OCI-LY7 (cell line): Measurements from ENCODE around the gene TEDC1. TPM values are rescaled to one million over a fixed set of nuclear protein-coding genes. Genes with fewer than 3 reads are reported as not detected.

ENCODE experiments used
- Bru-seq: library from RNA; stranded (reverse); fragments of 400-500 nt; gene quantifications from one replicate; lab custom pipeline; 2021; lab: Mats Ljungman, UMichigan
- BruChase-seq, 2 experiments: library from RNA; stranded (reverse); fragments of 400-500 nt; gene quantifications; one replicate each; lab custom pipeline; 2021; lab: Mats Ljungman, UMichigan
- BruUV-seq: library from RNA; stranded (reverse); fragments of 400-500 nt; replicated peaks from 2 replicates; lab custom pipeline; 2021; lab: Mats Ljungman, UMichigan
- CTCF ChIA-PET: fragments of 300-600 bp; sonication (Branson Sonifier 250); formaldehyde crosslinking; loops from one replicate; lab custom pipeline; 2022; ENCODE audit warnings: antibody characterized with exemption; ENCODE audit not compliant: unreplicated experiment; lab: Charles Lee
- POLR2A ChIA-PET: fragments of 300-600 bp; sonication (Branson Sonifier 250); formaldehyde crosslinking; loops from one replicate; lab custom pipeline; 2022; ENCODE audit warnings: antibody characterized with exemption; lab: Charles Lee
- DNase-seq: peaks from one replicate; pipeline ENCODE4 v3.0.0-alpha.2; 2015; ENCODE audit warnings: low spot score
- H2AFZ ChIP-seq: fragments of 200-600 bp; sonication (generic), shearing (Covaris generic); 2 replicates; pipeline ENCODE4 v1.6.1; 2014; ENCODE audit warnings: mild to moderate bottlenecking, antibody characterized with exemption, low read length, moderate library complexity
- H3K27ac ChIP-seq: fragments of 200-600 bp; sonication (generic); 2 replicates; pipeline ENCODE4 v1.5.1; 2014; ENCODE audit warnings: mixed run types, low read depth, mild to moderate bottlenecking, moderate library complexity, low read length, inconsistent platforms; ENCODE audit not compliant: poor library complexity, severe bottlenecking
- H3K36me3 ChIP-seq: fragments of 200-600 bp; sonication (generic); 2 replicates; pipeline ENCODE4 v1.6.1; 2014; ENCODE audit warnings: mild to moderate bottlenecking, antibody characterized with exemption, low read length, moderate library complexity, mixed read lengths; ENCODE audit not compliant: insufficient read depth
- H3K4me1 ChIP-seq: fragments of 200-600 bp; sonication (generic); 2 replicates; pipeline ENCODE4 v1.5.1; 2014; ENCODE audit warnings: mild to moderate bottlenecking, low read length; ENCODE audit not compliant: insufficient read depth, poor library complexity, severe bottlenecking
- H3K4me2 ChIP-seq: fragments of 200-600 bp; sonication (generic); 2 replicates; pipeline ENCODE4 v1.6.1; 2014; ENCODE audit warnings: mild to moderate bottlenecking, low read length
- H3K4me3 ChIP-seq: fragments of 200-600 bp; sonication (generic); 2 replicates; pipeline ENCODE4 v1.5.1; 2014; ENCODE audit warnings: mild to moderate bottlenecking, low read depth, low read length; ENCODE audit not compliant: poor library complexity, severe bottlenecking
- H3K79me2 ChIP-seq: fragments of 200-600 bp; sonication (generic); 2 replicates; pipeline ENCODE4 v1.6.1; 2016; ENCODE audit warnings: low read depth, mild to moderate bottlenecking, low read length, moderate library complexity, mixed read lengths; ENCODE audit not compliant: insufficient read depth
- H3K9me2 ChIP-seq: fragments of 200-600 bp; sonication (generic); 2 replicates; pipeline ENCODE4 v1.6.1; 2016; ENCODE audit warnings: mild to moderate bottlenecking, low read length, mixed read lengths; ENCODE audit not compliant: insufficient read depth
- H3K9me3 ChIP-seq: fragments of 200-600 bp; sonication (generic); 2 replicates; pipeline ENCODE4 v1.6.1; 2014; ENCODE audit warnings: mild to moderate bottlenecking, mixed run types, low read length, mixed read lengths
- H4K20me1 ChIP-seq: fragments of 200-600 bp; sonication (generic); 2 replicates; pipeline ENCODE4 v1.6.1; 2014; ENCODE audit warnings: mild to moderate bottlenecking, antibody characterized with exemption, low read length, moderate library complexity, mixed read lengths; ENCODE audit not compliant: insufficient read depth
- EZH2phosphoT487 ChIP-seq: fragments of 200-600 bp; sonication (generic); IDR thresholded peaks from 2 replicates; pipeline ENCODE4 v1.6.1; 2018; ENCODE audit warnings: low read depth, borderline replicate concordance, mild to moderate bottlenecking, mixed run types, antibody characterized with exemption, low read length, moderate library complexity, mixed read lengths
- intact Hi-C: fragments of 100-400 bp; cut with micrococcal nuclease; formaldehyde crosslinking; loops from one replicate; pipeline ENCODE4 v1.10.0; 2022; ENCODE audit not compliant: unreplicated experiment
- long read RNA-seq: library from polyadenylated mRNA; stranded (forward); transcript quantifications from one replicate; pipeline ENCODE4 v2.0.0, GENCODE V29; 2022
- total RNA-seq, 2 experiments: library from RNA; depleted of rRNA in 1 of 2; stranded (reverse); fragments of >200 nt in 1 of 2; shearing (Covaris generic) in 1 of 2; gene quantifications; 2 replicates each; pipeline ENCODE4 v1.2.3, GENCODE V29; 2014 to 2022
- TF ChIP-seq, protein P1 (sequence below): fragments of 200-600 bp; sonication (generic); conservative IDR thresholded peaks from 2 replicates; pipeline ENCODE4 v1.5.1; 2014; ENCODE audit warnings: mild to moderate bottlenecking, antibody characterized with exemption, low read length, moderate library complexity, mixed read lengths

Gene TEDC1, protein sequence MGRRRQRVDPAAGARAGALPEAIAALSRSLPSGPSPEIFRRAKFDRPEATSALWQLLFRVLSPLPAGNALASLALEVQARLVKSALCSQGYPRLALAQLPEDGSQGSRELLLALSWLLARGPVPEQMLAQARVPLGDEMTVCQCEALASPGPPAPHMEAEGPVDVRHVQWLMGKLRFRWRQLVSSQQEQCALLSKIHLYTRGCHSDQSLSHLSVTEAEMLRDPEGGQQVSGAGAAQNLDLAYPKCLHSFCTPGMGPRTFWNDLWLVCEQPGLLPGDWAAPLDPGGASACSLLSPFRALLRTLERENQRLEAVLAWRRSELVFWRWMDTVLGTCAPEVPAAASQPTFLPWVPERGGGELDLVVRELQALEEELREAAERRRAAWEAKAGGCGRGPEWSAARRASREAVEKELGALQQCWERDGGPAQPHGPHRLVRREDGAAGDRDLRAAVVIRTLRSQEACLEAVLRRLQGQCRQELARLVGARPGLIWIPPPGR
- total RNA-seq (2014; rRNA removed; shearing (Covaris generic)) (53.2 and 57.4 TPM in 2 replicates), total RNA-seq (2022) (55.8 and 58.0 TPM in 2 replicates), Bru-seq, nascent RNA (percentile 57 among the genes with signal in this experiment), BruChase-seq, experiment 1, labeled RNA remaining after a 6-hour chase (percentile 58 among the genes with signal in this experiment), BruChase-seq, experiment 2, labeled RNA remaining after a 2-hour chase (percentile 61 among the genes with signal in this experiment)
- long read RNA-seq, full-length matches to known transcripts, result 52 of 86 reads
- long read RNA-seq, partial matches to known transcripts, result 15 of 86 reads
- long read RNA-seq, other reads (novel, unspliced or antisense), result 19 of 86 reads

DNA sequence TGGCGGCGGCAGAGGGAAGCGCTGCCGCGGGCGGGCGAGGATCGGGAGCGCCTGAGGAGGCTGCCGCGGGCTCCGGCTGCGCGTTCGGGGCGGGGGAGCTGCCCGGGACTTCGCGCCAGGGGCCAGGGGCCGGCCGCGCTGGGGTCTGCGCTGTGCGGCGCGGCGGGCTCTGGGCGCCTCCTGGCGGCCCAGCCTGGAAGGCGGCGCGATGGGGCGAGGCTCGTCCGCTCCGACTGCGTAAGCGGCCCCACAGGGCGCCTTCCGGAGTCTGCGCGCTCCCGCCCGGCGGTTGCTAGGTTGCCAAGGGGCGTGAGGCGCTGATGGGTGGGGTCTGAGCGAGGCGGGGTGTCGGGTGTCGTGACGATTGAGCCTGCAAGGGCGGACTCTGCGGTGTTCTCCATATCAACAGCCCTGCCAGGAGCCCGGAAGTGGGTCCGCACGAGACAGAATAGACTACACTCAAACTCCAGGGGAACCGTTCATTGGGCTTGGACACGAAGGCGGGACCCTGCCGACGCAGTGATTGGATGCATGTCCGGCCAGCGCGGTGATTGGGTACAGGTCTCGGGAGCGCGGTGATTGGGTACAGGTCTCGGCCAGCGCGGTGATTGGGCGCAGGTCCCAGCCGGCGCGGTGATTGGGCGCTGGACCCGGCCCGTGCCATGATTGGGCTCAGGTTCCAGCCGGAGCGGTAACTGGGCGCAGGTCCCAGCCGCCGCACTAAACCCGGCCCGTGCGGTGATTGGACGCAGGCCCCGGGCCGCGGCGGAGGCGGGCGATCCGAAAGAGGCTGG lies at the start of gene TEDC1:
TEDC1 (plus strand) TSS at position 675 of the 794 bp plus-strand sequence. CDS start 130 bp downstream, outside the sequence.
- Histone ChIP-seq H2AFZ (peak within 1 kb of the TSS; percentile 68), H3K27ac (peak within 1 kb of the TSS; percentile 80), H3K4me1 (peaks cover 37% of the 10 kb centered on the region), H3K79me2 (0 out of 2 replicates have a peak, but pooled peaks cover 6% of the 10 kb centered on the region), H3K9me3 (no peaks in the 10 kb centered on the region), H3K36me3 (peaks cover 11% of the 10 kb centered on the region; the same call in 1 of the 2 replicates), H3K9me2 (no peaks in the 10 kb centered on the region), H3K4me2 (peak within 1 kb of the TSS; percentile 87), H3K4me3 (peak within 1 kb of the TSS; percentile 96), H4K20me1 (peaks cover 4% of the 10 kb centered on the region; the same call in 1 of the 2 replicates)
- CTCF ChIA-PET, result interaction anchor here (0.9 to 1.0 kb wide), 2 partner anchors 10 kb away, joined by 5 to 6 read pairs; no protein-coding TSS in a partner anchor
- intact Hi-C loops, result loop anchor here (1.0 to 2.0 kb wide), 3 partner anchors 42 to 119 kb away; partner anchors contain the start of gene TEX22
- DNase-seq, result peak; percentile 100
- no peak for TF ChIP-seq EZH2phosphoT487
- TF ChIP-seq, protein P1, sequence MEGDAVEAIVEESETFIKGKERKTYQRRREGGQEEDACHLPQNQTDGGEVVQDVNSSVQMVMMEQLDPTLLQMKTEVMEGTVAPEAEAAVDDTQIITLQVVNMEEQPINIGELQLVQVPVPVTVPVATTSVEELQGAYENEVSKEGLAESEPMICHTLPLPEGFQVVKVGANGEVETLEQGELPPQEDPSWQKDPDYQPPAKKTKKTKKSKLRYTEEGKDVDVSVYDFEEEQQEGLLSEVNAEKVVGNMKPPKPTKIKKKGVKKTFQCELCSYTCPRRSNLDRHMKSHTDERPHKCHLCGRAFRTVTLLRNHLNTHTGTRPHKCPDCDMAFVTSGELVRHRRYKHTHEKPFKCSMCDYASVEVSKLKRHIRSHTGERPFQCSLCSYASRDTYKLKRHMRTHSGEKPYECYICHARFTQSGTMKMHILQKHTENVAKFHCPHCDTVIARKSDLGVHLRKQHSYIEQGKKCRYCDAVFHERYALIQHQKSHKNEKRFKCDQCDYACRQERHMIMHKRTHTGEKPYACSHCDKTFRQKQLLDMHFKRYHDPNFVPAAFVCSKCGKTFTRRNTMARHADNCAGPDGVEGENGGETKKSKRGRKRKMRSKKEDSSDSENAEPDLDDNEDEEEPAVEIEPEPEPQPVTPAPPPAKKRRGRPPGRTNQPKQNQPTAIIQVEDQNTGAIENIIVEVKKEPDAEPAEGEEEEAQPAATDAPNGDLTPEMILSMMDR, result peak; percentile 68
- POLR2A ChIA-PET, result no interaction called here
- no TSS peak for BruUV-seq

DNA sequence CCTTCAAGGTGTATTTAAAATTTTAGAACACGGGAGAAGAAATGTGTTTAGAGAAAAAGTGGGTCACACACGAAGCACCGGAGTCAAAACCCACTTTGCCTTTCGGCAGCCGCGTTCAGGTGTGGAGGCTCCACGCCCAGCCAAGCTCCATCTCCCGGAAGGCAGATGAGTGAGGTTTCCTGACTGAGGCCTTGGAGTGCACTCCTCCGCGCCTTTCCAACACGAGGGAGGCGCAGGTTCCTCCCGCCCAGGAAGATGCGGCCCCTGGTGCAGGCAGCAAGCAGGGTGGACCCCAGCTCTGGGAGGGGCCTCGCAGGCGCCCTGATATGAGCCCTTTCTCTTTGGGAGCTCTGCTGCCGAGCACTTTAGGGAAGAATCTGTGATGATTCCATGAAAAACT lies 48.9 kb upstream of the TEDC1 start:
- no peak overlapping the region for H3K4me3 ChIP-seq
- ChIA-PET POLR2A (no interaction called here), CTCF (no interaction called here)
- TF ChIP-seq, protein P1, result no peak
- TF ChIP-seq EZH2phosphoT487, result no peak
- no peaks in the 10 kb centered on the region for H3K9me2 ChIP-seq
- H4K20me1 ChIP-seq, result 0 out of 2 replicates have a peak, but pooled peaks cover 6% of the 10 kb centered on the region
- intact Hi-C loops, result no loop called here
- no peak overlapping the region for H3K27ac ChIP-seq
- H2AFZ ChIP-seq, result no peak overlapping the region
- no peak overlapping the region for H3K4me2 ChIP-seq
- no peak for DNase-seq
- peaks cover 61% of the 10 kb centered on the region for H3K36me3 ChIP-seq
- H3K9me3 ChIP-seq, result no peaks in the 10 kb centered on the region
- peaks cover 15% of the 10 kb centered on the region for H3K79me2 ChIP-seq
- TSS peak; percentile 51 for BruUV-seq
- H3K4me1 ChIP-seq, result no peaks in the 10 kb centered on the region
